GM23338 (cell line): ENCODE data around the gene KCNMA1. TPM values are rescaled to one million over a fixed set of nuclear protein-coding genes. Genes with fewer than 3 reads are reported as not detected.

Experiments used
- ATAC-seq: fragments of 200-7000 bp; cut with Tn5 transposase; 3 replicates; pipeline ENCODE4 v1.9.1; 2020
- DNase-seq: peaks from one replicate; pipeline ENCODE4 v3.0.0-alpha.2; 2015; ENCODE audit warnings: low spot score
- H2AFZ ChIP-seq: fragments of 200-600 bp; sonication (generic); 2 replicates; pipeline ENCODE4 v1.8.0; 2016; ENCODE audit warnings: antibody characterized with exemption, mild to moderate bottlenecking, moderate library complexity
- H3F3A ChIP-seq: fragments of 200-600 bp; sonication (generic); replicated peaks from 2 replicates; pipeline ENCODE4 v1.8.0; 2017; ENCODE audit warnings: antibody characterized with exemption, mixed run types, low read depth
- H3K27ac ChIP-seq: fragments of 200-600 bp; sonication (generic); 2 replicates; pipeline ENCODE4 v1.6.1; 2016; ENCODE audit warnings: low read depth
- H3K27me3 ChIP-seq: fragments of 200-600 bp; sonication (generic); 2 replicates; pipeline ENCODE4 v1.8.0; 2016; ENCODE audit warnings: mild to moderate bottlenecking, mixed run types, moderate library complexity; ENCODE audit not compliant: insufficient read depth
- H3K36me3 ChIP-seq: fragments of 200-600 bp; sonication (generic); 2 replicates; pipeline ENCODE4 v1.8.0; 2016; ENCODE audit warnings: mild to moderate bottlenecking; ENCODE audit not compliant: insufficient read depth
- H3K4me1 ChIP-seq: fragments of 200-600 bp; sonication (generic); 2 replicates; pipeline ENCODE4 v1.8.0; 2016; ENCODE audit warnings: mild to moderate bottlenecking, moderate library complexity; ENCODE audit not compliant: insufficient read depth
- H3K4me2 ChIP-seq: fragments of 200-600 bp; sonication (generic); 2 replicates; pipeline ENCODE4 v1.7.1; 2017; ENCODE audit warnings: mixed run types
- H3K4me3 ChIP-seq: fragments of 200-600 bp; sonication (generic); 2 replicates; pipeline ENCODE4 v1.6.1; 2016; ENCODE audit warnings: mixed run types
- H3K79me2 ChIP-seq: fragments of 200-600 bp; sonication (generic); replicated peaks from 2 replicates; pipeline ENCODE4 v1.8.0; 2017; ENCODE audit warnings: mild to moderate bottlenecking; ENCODE audit not compliant: insufficient read depth
- H3K9me2 ChIP-seq: fragments of 200-600 bp; sonication (generic); 2 replicates; pipeline ENCODE4 v1.8.0; 2017; ENCODE audit not compliant: insufficient read depth
- H4K20me1 ChIP-seq: fragments of 200-600 bp; sonication (generic); replicated peaks from 2 replicates; pipeline ENCODE4 v1.8.0; 2017; ENCODE audit warnings: mild to moderate bottlenecking; ENCODE audit not compliant: insufficient read depth
- H3K27ac Mint-ChIP-seq: 2 replicates; pipeline ENCODE4 v1.8.0; 2020; ENCODE audit warnings: inconsistent platforms, mild to moderate bottlenecking, moderate library complexity, mixed read lengths
- H3K27me3 Mint-ChIP-seq: 3 replicates; pipeline ENCODE4 v1.8.0; 2022; ENCODE audit warnings: low read depth, mild to moderate bottlenecking, moderate library complexity, mixed read lengths, inconsistent platforms; ENCODE audit not compliant: insufficient read depth, poor library complexity
- H3K36me3 Mint-ChIP-seq: 3 replicates; pipeline ENCODE4 v1.8.0; 2021; ENCODE audit warnings: low read depth, mild to moderate bottlenecking, inconsistent platforms, moderate library complexity, mixed read lengths
- H3K4me1 Mint-ChIP-seq: 3 replicates; pipeline ENCODE4 v1.8.0; 2020; ENCODE audit warnings: mild to moderate bottlenecking, inconsistent platforms, mixed read lengths
- H3K4me3 Mint-ChIP-seq: 3 replicates; pipeline ENCODE4 v1.8.0; 2021; ENCODE audit warnings: moderate library complexity, mild to moderate bottlenecking, inconsistent platforms, mixed read lengths
- H3K9me3 Mint-ChIP-seq: 3 replicates; pipeline ENCODE4 v1.8.0; 2020; ENCODE audit warnings: moderate library complexity, mild to moderate bottlenecking, inconsistent platforms, mixed read lengths
- CREB1 ChIP-seq: fragments of 250-450 bp; sonication (Bioruptor Pico); IDR thresholded peaks from 2 replicates; pipeline ENCODE4 v1.5.0; 2020; ENCODE audit warnings: low read depth, mild to moderate bottlenecking, moderate library complexity
- CTCF ChIP-seq, 2 experiments: fragments of 200-600 bp in 1 of 2; sonication (generic) in 1 of 2; conservative IDR thresholded peaks; 2 replicates each; pipeline versions ENCODE4 v1.5.1 to v1.6.1; 2016 to 2017; ENCODE audit warnings: antibody characterized with exemption in 2 of 2, low read depth in 2 of 2, mild to moderate bottlenecking in 2 of 2, moderate library complexity in 1 of 2
- EZH2 ChIP-seq: fragments of 200-600 bp; sonication (generic); IDR thresholded peaks from one replicate; pipeline ENCODE4 v1.8.0; 2017; ENCODE audit warnings: antibody characterized with exemption, mild to moderate bottlenecking, low read depth; ENCODE audit not compliant: unreplicated experiment
- EZH2phosphoT487 ChIP-seq: fragments of 200-600 bp; sonication (generic); IDR thresholded peaks from one replicate; pipeline ENCODE4 v1.8.1; 2018; ENCODE audit warnings: antibody characterized with exemption; ENCODE audit not compliant: unreplicated experiment
- JUNB ChIP-seq: IDR thresholded peaks from one replicate; pipeline ENCODE4 v1.6.1; 2016; ENCODE audit warnings: antibody characterized with exemption; ENCODE audit not compliant: unreplicated experiment
- NANOG ChIP-seq: IDR thresholded peaks from 2 replicates; pipeline ENCODE4 v1.6.1; 2016; ENCODE audit warnings: antibody characterized with exemption, borderline replicate concordance
- POLR2AphosphoS5 ChIP-seq: IDR thresholded peaks from 2 replicates; pipeline ENCODE4 v1.6.1; 2016; ENCODE audit warnings: antibody characterized with exemption, low read depth
- REST ChIP-seq: IDR thresholded peaks from one replicate; pipeline ENCODE4 v1.6.1; 2018; ENCODE audit warnings: antibody characterized with exemption; ENCODE audit not compliant: unreplicated experiment
- STAT1 ChIP-seq: IDR thresholded peaks from one replicate; pipeline ENCODE4 v1.6.1; 2016; ENCODE audit warnings: antibody characterized with exemption; ENCODE audit not compliant: unreplicated experiment
- ZNF114 ChIP-seq: fragments of 250-450 bp; sonication (Bioruptor Pico); IDR thresholded peaks from 2 replicates; pipeline ENCODE4 v1.5.0; 2020; ENCODE audit warnings: mild to moderate bottlenecking, moderate library complexity
- ZNF462 ChIP-seq: fragments of 250-450 bp; sonication (Bioruptor Pico); IDR thresholded peaks from 2 replicates; pipeline ENCODE4 v1.5.0; 2020; ENCODE audit warnings: mild to moderate bottlenecking, moderate library complexity
- polyA plus RNA-seq: library from polyadenylated mRNA; unstranded; fragments of >200 nt; fragmentation: Nextera tagmentation; extraction: Ambion mirVana; gene quantifications from 2 replicates; pipeline ENCODE4 v1.2.1, GENCODE V29; 2016
- total RNA-seq: library from RNA; depleted of rRNA; stranded (reverse); fragments of >200 nt; shearing (Covaris generic); gene quantifications from 2 replicates; pipeline ENCODE4 v1.2.3, GENCODE V29; 2014

The KCNMA1 gene
- total and polyA plus RNA-seq, 2 experiments from 2014 or later, result 8.2 to 9.0 TPM

- Histone ChIP-seq H3K36me3 (no peaks in the 10 kb centered on the region), H3K4me3 (no peak overlapping the region), H2AFZ (no peak overlapping the region), H3K27ac (no peak overlapping the region), H3K9me2 (0 out of 2 replicates have a peak, but pooled peaks cover 3% of the 10 kb centered on the region), H3K79me2 (no peaks in the 10 kb centered on the region), H3K4me2 (no peak overlapping the region), H3K4me1 (peaks cover 21% of the 10 kb centered on the region; the same call in 1 of the 2 replicates), H3F3A (no peaks in the 10 kb centered on the region), H3K27me3 (no peaks in the 10 kb centered on the region), H4K20me1 (no peaks in the 10 kb centered on the region)
- Mint-ChIP-seq H3K27ac (no peak overlapping the region), H3K4me1 (peaks cover 20% of the 10 kb centered on the region), H3K36me3 (no peaks in the 10 kb centered on the region), H3K27me3 (no peaks in the 10 kb centered on the region), H3K9me3 (no peaks in the 10 kb centered on the region), H3K4me3 (no peak overlapping the region)
- no peak for TF ChIP-seq POLR2AphosphoS5
- TF ChIP-seq EZH2, result no peak
- TF ChIP-seq CTCF (conservative IDR thresholded peaks at IDR 0.05; ENCODE audit: low read depth in 2 of 2), result peak; percentile 67 to 70
- no peak for TF ChIP-seq ZNF114 (CRISPR knock-in tag)
- no peak for TF ChIP-seq CREB1 (CRISPR knock-in tag)
- TF ChIP-seq JUNB, result no peak
- TF ChIP-seq NANOG, result no peak
- no peak for TF ChIP-seq EZH2phosphoT487
- TF ChIP-seq REST, result no peak
- 0 out of 2 replicates have a peak, but pooled peaks have one; percentile 31 for TF ChIP-seq ZNF462 (CRISPR knock-in tag)
- TF ChIP-seq STAT1, result no peak
- ATAC-seq (peak; percentile 87), DNase-seq (peak; percentile 79)
These were observed 208.8 kb downstream of the KCNMA1 start for GRCh38 chr10:77428691-77429395.
